ENCODE results near the gene PACS2.
"Not testable (repeated sequence)": the region's sequence is repeated elsewhere in the genome, so short reads cannot be mapped to it uniquely, and the experiment has no call there.

PACS2 gene

GRCh38 chr14:105290621-105291346 lies 23.8 kb upstream of the PACS2 start:
- DNase-seq: no peak

DNA sequence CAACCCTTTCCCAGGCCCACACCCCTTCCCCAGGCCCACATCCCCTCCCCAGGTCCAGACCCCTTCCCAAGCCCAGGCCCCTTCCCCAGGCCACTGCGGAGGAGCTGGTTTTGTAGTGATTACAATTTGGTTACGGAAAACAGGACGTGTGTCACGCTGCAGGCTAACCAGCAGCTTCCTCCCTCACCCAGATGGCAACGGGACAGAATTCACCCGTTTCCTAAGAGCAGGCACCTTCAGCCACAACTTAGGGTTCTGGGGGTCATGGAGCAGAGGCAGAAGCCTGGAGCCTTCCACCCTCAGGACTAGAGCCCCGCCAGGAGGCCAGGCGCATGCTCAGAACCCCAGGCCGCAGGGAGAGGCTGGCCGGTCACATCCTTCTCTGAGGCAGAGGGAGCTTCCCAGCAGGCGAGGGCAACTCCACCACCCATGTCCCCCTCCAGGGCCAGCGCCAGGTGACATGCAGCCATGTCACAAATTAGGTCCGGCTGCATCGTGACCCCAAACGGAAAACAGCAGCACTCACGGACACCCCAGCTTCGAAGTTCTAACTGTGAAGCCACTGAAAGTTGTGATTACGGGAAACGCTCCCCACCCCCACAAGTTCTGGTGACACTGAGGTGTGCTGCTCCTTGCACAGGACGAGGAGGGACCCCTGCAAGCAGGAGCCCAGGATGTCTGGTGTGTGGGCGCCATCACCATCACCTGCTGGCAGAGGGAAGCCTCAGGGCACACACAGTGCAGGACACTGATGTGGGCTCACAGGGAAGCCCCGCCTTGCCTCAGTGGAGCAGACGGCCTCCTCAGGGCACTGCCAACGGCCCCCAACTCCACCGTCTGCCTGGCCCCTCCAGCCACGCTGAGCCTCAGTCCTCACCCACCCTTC lies 21.5 kb upstream of the PACS2 start:
- no peak for DNase-seq

DNA sequence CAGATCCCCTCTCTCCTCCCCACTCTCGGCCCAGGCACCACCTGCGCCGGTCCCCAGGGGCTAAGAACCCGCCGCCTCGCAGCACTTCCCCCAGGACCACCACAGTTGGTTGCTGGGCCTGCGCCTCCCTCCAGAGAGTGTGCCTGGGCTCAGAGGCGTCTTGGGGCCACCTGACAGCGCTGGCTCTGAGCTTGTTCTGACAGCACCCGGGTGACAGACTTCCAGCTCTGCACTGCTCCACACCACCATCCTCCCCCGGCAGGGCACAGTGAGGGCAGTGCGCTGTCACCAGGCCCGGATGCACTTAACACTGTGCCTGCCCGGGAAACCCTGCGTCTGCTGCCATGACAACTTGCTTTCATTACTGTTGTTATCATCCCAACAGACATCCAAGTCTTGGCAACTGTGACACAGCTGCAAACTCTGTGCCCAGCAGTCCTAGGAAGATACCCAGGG lies 20.4 kb upstream of the PACS2 start:
- peak; percentile 78 for DNase-seq

DNA sequence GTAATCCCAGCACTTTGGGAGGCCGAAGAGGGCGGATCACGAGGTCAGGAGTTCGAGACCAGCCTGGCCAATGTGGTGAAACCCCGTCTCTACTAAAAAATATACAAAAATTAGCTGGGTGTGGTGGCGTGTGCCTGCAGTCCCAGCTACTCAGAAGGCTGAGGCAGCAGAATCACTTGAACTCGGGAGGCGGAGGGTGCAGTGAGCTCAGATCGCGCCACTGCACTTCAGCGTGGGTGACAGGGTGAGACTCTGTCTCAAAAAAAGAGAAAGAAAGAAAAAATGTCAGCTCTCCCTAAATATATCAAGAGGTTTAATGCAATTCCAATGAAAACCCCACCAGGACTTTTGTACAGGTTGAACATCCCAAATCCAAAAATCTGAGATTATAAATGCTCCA lies 17.2 kb upstream of the PACS2 start:
- not testable (repeated sequence) for DNase-seq

- DNase-seq: peak; percentile 3
Observed at GRCh38 chr14:105299654-105300541, 14.7 kb upstream of the PACS2 start.

DNA sequence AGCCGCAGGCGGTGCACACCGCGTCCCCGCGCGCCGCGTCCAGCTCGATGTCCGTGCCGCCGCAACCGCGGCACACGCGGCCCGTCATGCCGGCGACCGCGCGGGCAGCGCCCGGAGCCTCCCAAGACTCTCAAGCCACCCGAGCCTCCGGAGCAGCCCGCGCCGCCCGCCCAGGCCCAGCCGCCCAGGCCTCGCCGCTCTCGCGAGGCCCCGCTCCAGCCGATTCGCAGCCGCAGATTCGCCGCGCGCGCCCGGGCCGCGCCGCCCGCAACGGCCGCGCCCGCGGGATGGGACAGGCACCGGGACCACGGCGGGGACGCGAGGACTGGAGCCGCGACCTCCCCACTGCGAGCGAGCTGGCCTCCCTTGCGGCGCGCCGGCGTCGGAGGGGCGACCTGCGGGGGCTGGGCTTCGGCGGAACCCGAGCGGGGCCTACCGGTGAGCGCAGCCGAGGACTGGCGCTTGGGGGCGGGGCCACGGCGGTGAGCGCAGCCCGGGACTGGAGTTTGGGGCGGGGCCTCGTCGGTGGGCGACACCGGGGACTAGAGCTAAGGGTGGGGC lies 13.9 kb upstream of the PACS2 start, which contains the start of gene BRF1:
TSS of gene BRF1 (minus strand) at position 460 of the 561 bp plus-strand sequence. CDS start at position 88, 372 bp downstream.
- DNase-seq: peak; percentile 95

GRCh38 chr14:105301103-105301914 lies 13.2 kb upstream of the PACS2 start:
- DNase-seq: peak; percentile 90

GRCh38 chr14:105301915-105302249 lies 12.7 kb upstream of the PACS2 start:
- not testable (repeated sequence) for DNase-seq

GRCh38 chr14:105303949-105304348 lies 10.6 kb upstream of the PACS2 start:
- no peak for DNase-seq

DNA sequence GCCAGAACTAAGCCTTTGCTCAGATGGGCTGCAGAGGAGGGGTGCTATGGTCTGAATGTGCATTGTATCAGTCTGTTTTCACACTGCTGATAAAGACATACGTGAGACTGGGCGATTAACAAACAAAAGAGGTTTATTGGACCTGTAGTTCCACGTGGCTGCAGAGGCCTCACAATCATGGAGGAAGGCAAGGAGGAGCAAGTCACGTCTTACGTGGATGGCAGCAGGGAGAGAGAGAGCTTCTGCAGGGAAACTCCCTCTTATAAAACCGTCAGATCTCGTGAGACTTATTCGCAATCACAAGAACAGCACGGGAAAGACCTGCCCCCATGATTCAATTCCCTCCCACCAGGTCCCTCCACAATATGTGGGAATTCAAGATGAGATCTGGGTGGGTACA lies 10.0 kb upstream of the PACS2 start:
- DNase-seq: no peak

DNA sequence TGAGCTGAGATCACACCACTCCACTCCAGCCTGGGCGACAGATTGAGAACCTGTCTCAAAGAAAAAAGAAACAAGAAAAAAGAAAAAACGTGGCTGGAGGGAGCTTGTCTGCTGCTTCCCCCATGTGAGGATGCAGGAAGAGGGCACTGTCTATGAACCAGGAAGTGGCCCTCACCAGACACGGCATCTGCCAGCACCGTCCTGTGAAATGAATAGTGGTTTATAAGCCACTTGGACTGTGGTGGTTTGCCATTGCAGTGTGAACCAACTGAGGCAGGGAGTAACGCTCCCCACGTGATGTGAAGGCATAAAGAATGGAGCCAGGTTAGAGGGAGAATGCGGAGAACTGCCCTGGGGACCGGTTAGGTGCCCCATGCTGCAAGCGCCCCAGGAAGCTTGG lies 9.2 kb upstream of the PACS2 start:
- DNase-seq: no peak

DNA sequence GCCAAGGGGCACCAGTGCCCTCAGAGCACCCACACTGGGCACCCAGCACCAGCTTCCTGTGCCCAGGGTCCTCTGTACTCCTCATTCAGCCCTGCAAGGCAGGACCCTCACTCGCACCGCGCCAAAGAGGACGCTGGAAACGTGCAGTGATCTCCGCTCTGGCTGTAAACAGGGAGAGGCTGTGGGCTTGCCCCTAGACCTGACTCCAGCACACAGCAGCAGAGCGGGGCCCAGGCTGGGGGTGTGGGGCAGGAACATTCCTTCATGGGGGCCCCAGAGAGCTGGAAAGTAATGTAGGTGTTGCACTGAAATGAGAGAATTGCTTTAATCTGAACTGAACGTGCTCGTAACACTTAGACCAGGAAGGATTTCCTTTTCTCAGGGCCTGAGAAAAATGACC lies 8.8 kb upstream of the PACS2 start:
- no peak for DNase-seq

DNA sequence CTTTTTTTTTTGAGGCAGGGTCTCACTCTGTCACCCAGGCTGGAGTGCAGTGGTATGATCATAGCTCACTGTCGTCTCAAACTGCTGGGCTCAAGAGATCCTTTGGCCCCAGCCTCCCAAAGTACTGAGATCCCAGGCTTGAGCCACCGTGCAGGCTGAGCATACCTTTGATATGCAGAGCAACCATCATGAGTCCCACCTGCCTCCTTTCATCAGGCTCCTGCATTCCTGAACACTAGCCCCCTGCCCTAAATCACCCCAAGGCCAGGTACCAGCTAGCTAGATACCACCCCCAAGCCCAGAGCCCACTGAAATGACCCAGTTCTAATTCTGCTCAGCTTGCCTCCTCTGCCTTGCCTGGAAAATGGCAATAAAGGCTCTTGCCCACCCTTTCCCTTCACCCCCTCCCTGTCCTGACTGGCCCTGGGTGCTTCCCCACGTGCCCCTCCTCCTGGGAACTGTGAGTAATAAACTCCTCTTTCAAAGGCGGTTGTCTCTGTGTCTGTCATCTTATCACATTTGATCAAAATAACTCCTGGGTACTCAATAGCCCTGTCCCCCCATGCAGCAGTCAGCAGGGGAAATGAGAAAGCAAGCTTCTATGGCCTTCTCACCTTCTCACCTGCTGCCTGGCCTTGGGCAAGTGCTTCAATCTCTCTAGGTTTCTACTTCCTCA lies 7.4 kb upstream of the PACS2 start:
- DNase-seq: no peak

GRCh38 chr14:105309371-105309770 lies 5.2 kb upstream of the PACS2 start:
- no peak for DNase-seq

DNA sequence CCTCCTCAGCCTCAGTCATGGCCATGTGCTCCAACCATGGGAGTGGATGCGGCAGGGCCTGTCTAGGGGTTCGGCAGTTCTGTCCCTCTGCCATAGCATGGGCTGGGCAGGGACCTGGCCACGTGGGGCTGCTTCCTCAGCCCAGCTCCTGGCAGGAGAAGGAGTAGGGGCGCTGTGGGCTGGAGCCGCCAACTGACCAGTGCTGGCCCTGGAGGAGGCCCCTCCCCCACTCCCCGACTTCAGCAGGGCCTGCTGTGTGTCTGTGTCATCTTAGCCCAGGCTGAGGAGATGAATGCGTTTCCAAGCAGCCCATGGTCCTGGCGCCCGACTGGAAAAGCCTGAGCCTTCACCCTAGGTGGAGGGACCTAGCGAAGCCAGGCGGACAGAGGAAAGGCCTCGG lies 2.7 kb upstream of the PACS2 start:
- no peak for DNase-seq

GRCh38 chr14:105312973-105313372 lies 1.6 kb upstream of the PACS2 start:
- DNase-seq: no peak

DNA sequence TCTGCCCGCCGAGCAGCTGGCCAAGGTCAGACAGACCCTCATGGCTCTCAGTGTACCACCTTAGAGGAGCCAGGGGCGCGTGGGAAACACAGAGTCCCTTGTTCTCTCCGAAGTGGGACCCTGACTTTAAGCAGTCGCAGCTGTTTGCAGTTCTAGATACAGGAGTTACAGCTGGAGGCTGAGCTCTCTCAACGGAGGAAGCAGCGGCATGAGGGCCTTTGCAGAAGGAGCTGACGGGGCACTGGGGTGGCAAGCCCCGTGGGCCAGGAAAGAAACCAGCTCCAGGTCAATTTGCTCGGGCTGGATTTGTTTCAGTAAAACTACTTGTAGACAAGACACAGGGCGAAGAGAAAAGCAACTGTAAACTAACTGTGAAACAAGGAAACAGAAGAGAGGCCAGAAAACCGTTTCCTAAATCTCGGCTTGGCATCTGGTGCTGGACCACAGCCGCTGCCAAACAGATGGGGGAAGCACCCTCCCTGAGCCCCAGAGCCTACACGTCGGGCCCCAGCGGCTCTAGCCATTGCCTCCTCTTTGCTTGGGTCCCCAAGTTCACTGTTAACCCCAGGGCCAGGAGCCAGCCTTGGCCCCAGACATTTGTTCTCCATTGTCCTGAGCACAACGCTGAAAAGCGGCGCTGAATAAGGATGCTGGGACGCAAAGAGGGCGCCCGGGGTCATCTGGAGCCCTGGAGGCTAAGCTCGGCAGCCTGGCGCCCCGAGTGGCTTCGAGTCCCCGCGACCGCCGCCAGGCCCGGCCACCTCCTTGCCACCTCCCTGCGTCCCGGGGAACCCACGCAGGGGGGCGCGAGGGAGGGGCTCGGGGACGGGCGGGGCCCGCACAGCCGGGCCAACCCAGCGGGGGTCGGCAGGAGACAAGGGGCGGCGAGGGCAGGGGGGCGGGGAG lies 914 bp upstream of the PACS2 start:
- peak; percentile 81 for DNase-seq

DNA sequence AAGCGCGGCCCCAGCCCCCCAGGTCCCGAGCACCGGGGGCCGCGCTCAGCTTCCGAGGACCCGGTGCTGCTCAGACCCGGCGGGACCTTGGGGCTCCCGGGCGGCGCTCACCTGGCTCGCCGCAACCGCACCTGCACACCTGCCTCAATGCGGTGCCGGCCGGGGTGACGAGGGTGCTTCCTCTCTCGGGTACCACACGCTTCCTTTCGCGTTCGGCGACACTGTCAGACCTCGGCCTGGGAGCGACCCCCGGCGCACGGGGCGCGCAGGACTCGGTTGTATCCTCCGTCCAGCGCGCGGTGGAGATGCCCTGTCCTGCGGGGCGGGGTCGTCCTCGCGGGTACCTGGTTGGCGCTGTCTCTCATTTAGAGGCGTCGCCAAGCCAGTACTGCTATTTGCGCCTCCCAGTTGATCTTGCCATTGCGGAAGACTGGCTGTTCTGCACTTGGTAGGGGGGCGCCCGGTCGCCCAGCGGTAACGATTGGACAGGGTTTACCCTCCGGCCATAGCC lies 718 bp downstream of the PACS2 start:
- DNase-seq: peak; percentile 20

DNA sequence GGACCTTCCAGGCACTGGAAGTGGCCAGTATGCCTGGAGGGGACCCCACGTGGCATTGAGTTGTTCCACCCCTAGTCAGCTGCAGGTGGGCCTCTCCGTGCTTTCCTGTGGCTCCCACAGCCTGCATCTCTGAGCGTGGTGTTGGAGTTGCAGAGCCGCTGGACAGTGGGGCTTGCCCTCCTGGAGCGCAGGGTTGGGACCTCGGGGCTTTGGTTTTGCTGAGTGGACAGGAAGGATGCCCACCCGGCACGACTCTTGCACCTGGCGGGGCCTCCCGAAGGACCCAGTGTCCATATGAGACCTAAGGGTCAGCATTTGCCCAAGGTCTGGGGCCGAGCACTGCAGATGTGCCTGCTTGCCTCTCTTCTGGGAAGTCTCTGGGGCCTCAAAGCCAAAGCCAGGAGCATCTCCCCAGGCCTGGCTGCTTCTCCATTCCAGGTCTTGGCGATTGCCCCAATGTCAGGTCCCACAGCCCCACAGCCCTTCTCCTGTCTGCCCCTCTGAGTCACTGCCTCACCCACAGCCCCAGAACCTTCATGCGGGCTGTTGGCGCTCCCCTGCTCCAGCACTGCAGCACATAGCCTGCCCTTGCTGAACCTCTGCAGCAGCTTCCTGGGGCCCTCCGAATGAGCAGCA lies 1.5 kb downstream of the PACS2 start:
- no peak for DNase-seq

Data from NCI-H2171 (cell line).